Gastroesophageal sphincter (tissue), 4 donors: ENCODE measurements around the gene TMEM178B. TPM values are rescaled to one million over a fixed set of nuclear protein-coding genes. Genes with fewer than 3 reads are reported as not detected.
"Not testable (repeated sequence)": the region's sequence is repeated elsewhere in the genome, so short reads cannot be mapped to it uniquely, and the experiment has no call there.

Experiments used
- ATAC-seq: fragments of 150-250 bp; one replicate; pipeline ENCODE4 v1.9.1; 2016; ENCODE audit warnings: mild to moderate bottlenecking, moderate library complexity
- H3K27ac ChIP-seq, 4 donors: fragments of 200-600 bp; sonication (generic) in 3 of 4; 1 replicate in 3 of 4; 2 replicates in 1 of 4; pipeline ENCODE4 v1.5.1; 2016 to 2019
- H3K27me3 ChIP-seq: fragments of 200-600 bp; sonication (generic); one replicate; pipeline ENCODE4 v1.5.1; 2019
- H3K36me3 ChIP-seq, 2 donors: fragments of 200-600 bp; sonication (generic); one replicate each; pipeline ENCODE4 v1.5.1; 2019; ENCODE audit warnings: control low read depth in 1 of 2
- H3K4me1 ChIP-seq, 3 donors: fragments of 200-600 bp; sonication (generic); 1 replicate in 2 of 3; 2 replicates in 1 of 3; pipeline ENCODE4 v1.5.1; 2016 to 2019; ENCODE audit warnings: control low read depth in 2 of 3
- H3K4me3 ChIP-seq, 2 donors: fragments of 200-600 bp; sonication (generic); one replicate each; pipeline ENCODE4 v1.5.1; 2019; ENCODE audit warnings: mild to moderate bottlenecking in 1 of 2, moderate library complexity in 1 of 2
- H3K9me3 ChIP-seq, 3 donors: fragments of 200-600 bp; sonication (generic); one replicate each; pipeline ENCODE4 v1.5.1; 2017 to 2019; ENCODE audit warnings: control low read depth in 2 of 3
- CTCF ChIP-seq, 4 experiments: fragments of 200-600 bp in 2 of 4; fragments of 450-650 bp in 2 of 4; sonication (generic) in 1 of 4; IDR thresholded peaks; one replicate each; pipeline ENCODE4 v1.5.1; 2017 to 2019; ENCODE audit warnings: antibody characterized with exemption in 4 of 4, mild to moderate bottlenecking in 2 of 4, moderate library complexity in 2 of 4
- EP300 ChIP-seq: sonication (generic); formaldehyde crosslinking; IDR thresholded peaks from one replicate; pipeline ENCODE4 v1.6.1; 2017; ENCODE audit warnings: antibody characterized with exemption, mild to moderate bottlenecking
- POLR2A ChIP-seq, 2 donors: fragments of 450-650 bp; IDR thresholded peaks; one replicate each; pipeline ENCODE4 v1.6.1; 2017; ENCODE audit warnings: antibody characterized with exemption in 2 of 2, mild to moderate bottlenecking in 2 of 2, moderate library complexity in 1 of 2
- POLR2AphosphoS5 ChIP-seq: sonication (generic); formaldehyde crosslinking; IDR thresholded peaks from one replicate; pipeline ENCODE4 v1.6.1; 2017; ENCODE audit warnings: antibody characterized with exemption
- WGBS, 2 donors: methylation state at CpG; one replicate each; pipeline ENCODE4 v1.1.5; 2018; ENCODE audit warnings: low coverage in 1 of 2; 5-methylcytosine and 5-hydroxymethylcytosine counted together
- total RNA-seq, 4 donors: library from RNA; depleted of rRNA; stranded (reverse); fragments of >200 nt; gene quantifications; one replicate each; pipeline ENCODE4 v1.1.0, GENCODE V29; 2016

The TMEM178B gene
- total RNA-seq, 4 donors from 2014 or later, result 0.62 to 1.4 (median 1.0) TPM

GRCh38 chr7:141185369-141185967 lies 111.6 kb downstream of the TMEM178B start:
- 81 to 91% methylated on average over 9 to 10 of the region's 14 CpGs for WGBS, 2 donors
- no peak overlapping the region for H3K27ac ChIP-seq
- TF ChIP-seq EP300, result no peak
- no peak for TF ChIP-seq POLR2A (IDR thresholded peaks at IDR 0.05)

GRCh38 chr7:141189231-141189630 lies 115.4 kb downstream of the TMEM178B start:
- no peaks in the 10 kb centered on the region for H3K27me3 ChIP-seq
- no peaks in the 10 kb centered on the region for H3K9me3 ChIP-seq
- ATAC-seq, result no peak
- 83 to 89% methylated on average over 3 to 4 of the region's 4 CpGs for WGBS, 2 donors
- TF ChIP-seq CTCF (IDR thresholded peaks at IDR 0.05) (no peak), EP300 (no peak), POLR2A (IDR thresholded peaks at IDR 0.05) (no peak), POLR2AphosphoS5 (no peak)
- no peaks in the 10 kb centered on the region for H3K36me3 ChIP-seq
- H3K4me3 ChIP-seq, result no peak overlapping the region
- no peaks in the 10 kb centered on the region for H3K4me1 ChIP-seq
- H3K27ac ChIP-seq, result no peak overlapping the region

More at GRCh38 chr7:141185369-141185967, 111.6 kb downstream of the TMEM178B start:
- Histone ChIP-seq H3K27me3 (no peaks in the 10 kb centered on the region), H3K36me3 (no peaks in the 10 kb centered on the region), H3K4me3 (no peak overlapping the region), H3K9me3 (no peaks in the 10 kb centered on the region), H3K4me1 (no peaks in the 10 kb centered on the region)
- ATAC-seq, result no peak

- no peak for ATAC-seq
- Histone ChIP-seq H3K9me3 (no peaks in the 10 kb centered on the region), H3K4me3 (no peak overlapping the region), H3K27me3 (no peaks in the 10 kb centered on the region), H3K36me3 (no peaks in the 10 kb centered on the region), H3K4me1 (no peaks in the 10 kb centered on the region), H3K27ac (no peak overlapping the region)
- TF ChIP-seq POLR2A (IDR thresholded peaks at IDR 0.05) (no peak), POLR2AphosphoS5 (no peak), EP300 (no peak), CTCF (IDR thresholded peaks at IDR 0.05) (no peak)
- WGBS, 2 donors, result 69 to 96% methylated on average over 5 of the region's 5 CpGs
These were observed 116.6 kb downstream of the TMEM178B start for GRCh38 chr7:141190495-141190894.

- Histone ChIP-seq H3K27ac (no peak overlapping the region), H3K9me3 (no peaks in the 10 kb centered on the region), H3K27me3 (no peaks in the 10 kb centered on the region), H3K4me3 (no peak overlapping the region), H3K36me3 (no peaks in the 10 kb centered on the region), H3K4me1 (no peaks in the 10 kb centered on the region)
- WGBS, 2 donors, result 47 to 62% methylated on average over 3 of the region's 3 CpGs
- no peak for TF ChIP-seq EP300
- TF ChIP-seq POLR2A (IDR thresholded peaks at IDR 0.05), result no peak
- no peak for TF ChIP-seq POLR2AphosphoS5
- no peak for TF ChIP-seq CTCF (IDR thresholded peaks at IDR 0.05)
- no peak for ATAC-seq
These were observed 117.4 kb downstream of the TMEM178B start for GRCh38 chr7:141191277-141191676.

GRCh38 chr7:141193066-141193465 lies 119.2 kb downstream of the TMEM178B start:
- H3K9me3 ChIP-seq, result no peaks in the 10 kb centered on the region
- H3K27ac ChIP-seq, result no peak overlapping the region
- no peaks in the 10 kb centered on the region for H3K4me1 ChIP-seq
- WGBS, 2 donors, result 91 to 100% methylated on average over 2 of the region's 4 CpGs
- TF ChIP-seq EP300 (no peak), POLR2A (IDR thresholded peaks at IDR 0.05) (no peak), POLR2AphosphoS5 (no peak), CTCF (IDR thresholded peaks at IDR 0.05) (no peak)
- no peak for ATAC-seq
- peaks cover 7% of the 10 kb centered on the region for H3K27me3 ChIP-seq
- no peaks in the 10 kb centered on the region for H3K36me3 ChIP-seq
- H3K4me3 ChIP-seq, result no peak overlapping the region

GRCh38 chr7:141195722-141196121 lies 121.9 kb downstream of the TMEM178B start:
- 63 to 68% methylated on average over 2 to 4 of the region's 4 CpGs for WGBS, 2 donors
- not testable (repeated sequence) for H3K4me1 ChIP-seq, H3K4me3 ChIP-seq, ATAC-seq, H3K9me3 ChIP-seq, H3K27ac ChIP-seq, H3K36me3 ChIP-seq
- H3K27me3 ChIP-seq, result peaks cover 14% of the 10 kb centered on the region
